ENCODE data around the gene RAP1B.

The RAP1B gene

GRCh38 chr12:68695454-68695853 is 84.8 kb downstream of the RAP1B start:
- H3K9me3 ChIP-seq (ENCODE audit: control insufficient read depth, low read length) = no peaks in the 10 kb centered on the region
- no peaks in the 10 kb centered on the region for H3K36me3 ChIP-seq (ENCODE audit: control insufficient read depth, insufficient read depth, low read length)
- H3K27ac ChIP-seq = no peak overlapping the region
- TF ChIP-seq, protein P1, sequence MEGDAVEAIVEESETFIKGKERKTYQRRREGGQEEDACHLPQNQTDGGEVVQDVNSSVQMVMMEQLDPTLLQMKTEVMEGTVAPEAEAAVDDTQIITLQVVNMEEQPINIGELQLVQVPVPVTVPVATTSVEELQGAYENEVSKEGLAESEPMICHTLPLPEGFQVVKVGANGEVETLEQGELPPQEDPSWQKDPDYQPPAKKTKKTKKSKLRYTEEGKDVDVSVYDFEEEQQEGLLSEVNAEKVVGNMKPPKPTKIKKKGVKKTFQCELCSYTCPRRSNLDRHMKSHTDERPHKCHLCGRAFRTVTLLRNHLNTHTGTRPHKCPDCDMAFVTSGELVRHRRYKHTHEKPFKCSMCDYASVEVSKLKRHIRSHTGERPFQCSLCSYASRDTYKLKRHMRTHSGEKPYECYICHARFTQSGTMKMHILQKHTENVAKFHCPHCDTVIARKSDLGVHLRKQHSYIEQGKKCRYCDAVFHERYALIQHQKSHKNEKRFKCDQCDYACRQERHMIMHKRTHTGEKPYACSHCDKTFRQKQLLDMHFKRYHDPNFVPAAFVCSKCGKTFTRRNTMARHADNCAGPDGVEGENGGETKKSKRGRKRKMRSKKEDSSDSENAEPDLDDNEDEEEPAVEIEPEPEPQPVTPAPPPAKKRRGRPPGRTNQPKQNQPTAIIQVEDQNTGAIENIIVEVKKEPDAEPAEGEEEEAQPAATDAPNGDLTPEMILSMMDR (IDR thresholded peaks at IDR 0.05) = no peak
- no peak overlapping the region for H3K9ac ChIP-seq
- no peaks in the 10 kb centered on the region for H3K27me3 ChIP-seq (ENCODE audit: control insufficient read depth, insufficient read depth, low read length)
- H2AFZ ChIP-seq = no peak overlapping the region
- no peaks in the 10 kb centered on the region for H3K79me2 ChIP-seq
- H3K4me3 ChIP-seq (ENCODE audit: low read depth, low read length) = no peak overlapping the region
- no peak overlapping the region for H3K4me2 ChIP-seq (ENCODE audit: low read length)
- no peaks in the 10 kb centered on the region for H3K4me1 ChIP-seq

DNA sequence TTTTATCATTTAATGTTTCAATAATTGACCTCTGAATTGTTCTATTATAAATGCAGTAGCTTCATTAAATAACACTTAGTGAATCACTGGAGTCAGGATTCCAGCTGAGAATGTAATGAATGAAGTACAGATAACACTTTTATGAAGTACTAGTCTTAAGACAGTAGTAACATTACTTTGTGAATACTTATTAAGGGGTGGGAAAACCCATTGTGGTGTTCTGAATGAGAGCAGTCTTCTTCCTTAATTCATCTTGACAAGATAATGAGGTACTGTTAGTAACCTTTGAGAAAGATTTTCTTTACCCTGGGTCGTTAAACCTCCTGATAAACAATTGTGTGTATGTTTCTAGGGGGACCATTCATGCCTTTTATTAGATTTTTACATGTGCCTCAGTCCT is 88.8 kb downstream of the RAP1B start:
- TF ChIP-seq, protein P1 (IDR thresholded peaks at IDR 0.05) = no peak
- Histone ChIP-seq H3K4me2 (ENCODE audit: low read length) (no peak overlapping the region), H3K4me1 (no peaks in the 10 kb centered on the region), H3K27me3 (ENCODE audit: control insufficient read depth, insufficient read depth, low read length) (no peaks in the 10 kb centered on the region), H3K36me3 (ENCODE audit: control insufficient read depth, insufficient read depth, low read length) (no peaks in the 10 kb centered on the region), H3K79me2 (no peaks in the 10 kb centered on the region), H2AFZ (no peak overlapping the region), H3K27ac (no peak overlapping the region), H3K9me3 (ENCODE audit: control insufficient read depth, low read length) (no peaks in the 10 kb centered on the region), H3K9ac (no peak overlapping the region), H3K4me3 (ENCODE audit: low read depth, low read length) (no peak overlapping the region)

Data from parathyroid adenoma (tissue), 2 donors.